K562 (cell line): ENCODE results near the gene TNNT1. TPM values are rescaled to one million over a fixed set of nuclear protein-coding genes. Genes with fewer than 3 reads are reported as not detected.

Experiments used
- CBFB ChIP-seq: sonication (generic); formaldehyde crosslinking; IDR thresholded peaks from 2 replicates; pipeline ENCODE4 v1.4.0; 2020; ENCODE audit warnings: mild to moderate bottlenecking, missing genetic modification reagents
- E4F1 ChIP-seq: fragments of 250-450 bp; sonication (Bioruptor Pico); IDR thresholded peaks from 2 replicates; pipeline ENCODE4 v1.5.0; 2021; ENCODE audit warnings: mild to moderate bottlenecking, borderline replicate concordance
- HES1 ChIP-seq: fragments of 450-650 bp; IDR thresholded peaks from 2 replicates; pipeline ENCODE4 v1.6.1; 2016; ENCODE audit warnings: low read depth, mild to moderate bottlenecking, moderate library complexity
- JUNB ChIP-seq: fragments of 450-650 bp; formaldehyde crosslinking; conservative IDR thresholded peaks from 2 replicates; pipeline ENCODE4 v1.4.0; 2020; ENCODE audit warnings: mild to moderate bottlenecking
- NCOA6 ChIP-seq: fragments of 450-650 bp; IDR thresholded peaks from 2 replicates; pipeline ENCODE4 v1.6.1; 2017; ENCODE audit warnings: mild to moderate bottlenecking
- PHF8 ChIP-seq: fragments of 200-600 bp; sonication (generic); IDR thresholded peaks from 2 replicates; pipeline ENCODE4 v1.6.1; 2012; ENCODE audit warnings: mixed run types, mild to moderate bottlenecking, inconsistent platforms, low read length, moderate library complexity, borderline replicate concordance
- RAD51 ChIP-seq: fragments of 450-650 bp; IDR thresholded peaks from 2 replicates; pipeline ENCODE4 v1.7.1; 2016; ENCODE audit warnings: low read depth, mild to moderate bottlenecking, borderline replicate concordance
- ZBTB49 ChIP-seq: sonication (generic); formaldehyde crosslinking; IDR thresholded peaks from 2 replicates; pipeline ENCODE4 v1.8.0; 2022; ENCODE audit warnings: missing genetic modification reagents, mild to moderate bottlenecking, borderline replicate concordance
- ZHX1 ChIP-seq: fragments of 150-350 bp; conservative IDR thresholded peaks from 2 replicates; pipeline ENCODE4 v1.6.1; 2014; ENCODE audit warnings: low read length
- ZNF395 ChIP-seq: fragments of 200-800 bp; sonication (Bioruptor generic); IDR thresholded peaks from 2 replicates; pipeline ENCODE4 v1.6.1; 2017; ENCODE audit warnings: missing genetic modification characterization, missing compliant biosample characterization
- polyA plus RNA-seq, 8 experiments: library from polyadenylated mRNA; depleted of rRNA in 4 of 8; stranded (reverse) in 5 of 8; unstranded in 3 of 8; fragments of >200 nt; fragmentation: Nextera tagmentation in 2 of 8; fragmentation: Illumina TruSeq in 1 of 8; extraction: Ambion mirVana in 2 of 8; extraction: Trizol in 1 of 8; gene quantifications; 2 replicates each; pipeline versions ENCODE4 v1.2.1 to v1.2.3, GENCODE V29; 2011 to 2014; ENCODE audit warnings: inconsistent platforms in 1 of 8, missing spikeins in 1 of 8
- total RNA-seq, 7 experiments: library from RNA; depleted of rRNA in 6 of 7; stranded (reverse); fragments of >200 nt in 6 of 7; fragmentation: Illumina TruSeq in 2 of 7; extraction: Trizol in 2 of 7; gene quantifications; 2 replicates each; pipeline versions ENCODE4 v1.2.1 to v1.2.3, GENCODE V29; 2011 to 2021; ENCODE audit warnings: low replicate concordance in 1 of 7
- TF ChIP-seq, protein P1 (sequence below): fragments of 450-650 bp; IDR thresholded peaks from one replicate; pipeline ENCODE4 v1.6.1; 2018; ENCODE audit warnings: mild to moderate bottlenecking, moderate library complexity; ENCODE audit not compliant: partially characterized antibody
- TF ChIP-seq, protein P2 (sequence below), 2 experiments: fragments of 200-800 bp in 1 of 2; sonication (Bioruptor generic) in 1 of 2; sonication (generic) in 1 of 2; formaldehyde crosslinking in 1 of 2; IDR thresholded peaks in 1 of 2; conservative IDR thresholded peaks in 1 of 2; 2 replicates each; pipeline versions ENCODE4 v1.5.0 to v1.6.1; 2016 to 2020; ENCODE audit warnings: missing compliant biosample characterization in 1 of 2, missing genetic modification characterization in 1 of 2, missing genetic modification reagents in 1 of 2

Gene TNNT1
- total and polyA plus RNA-seq, 9 of the 15 experiments (the other 6 are each of a cell fraction or from before 2014, with no cell fraction given), result 31.8 to 390 (median 227) TPM

DNA sequence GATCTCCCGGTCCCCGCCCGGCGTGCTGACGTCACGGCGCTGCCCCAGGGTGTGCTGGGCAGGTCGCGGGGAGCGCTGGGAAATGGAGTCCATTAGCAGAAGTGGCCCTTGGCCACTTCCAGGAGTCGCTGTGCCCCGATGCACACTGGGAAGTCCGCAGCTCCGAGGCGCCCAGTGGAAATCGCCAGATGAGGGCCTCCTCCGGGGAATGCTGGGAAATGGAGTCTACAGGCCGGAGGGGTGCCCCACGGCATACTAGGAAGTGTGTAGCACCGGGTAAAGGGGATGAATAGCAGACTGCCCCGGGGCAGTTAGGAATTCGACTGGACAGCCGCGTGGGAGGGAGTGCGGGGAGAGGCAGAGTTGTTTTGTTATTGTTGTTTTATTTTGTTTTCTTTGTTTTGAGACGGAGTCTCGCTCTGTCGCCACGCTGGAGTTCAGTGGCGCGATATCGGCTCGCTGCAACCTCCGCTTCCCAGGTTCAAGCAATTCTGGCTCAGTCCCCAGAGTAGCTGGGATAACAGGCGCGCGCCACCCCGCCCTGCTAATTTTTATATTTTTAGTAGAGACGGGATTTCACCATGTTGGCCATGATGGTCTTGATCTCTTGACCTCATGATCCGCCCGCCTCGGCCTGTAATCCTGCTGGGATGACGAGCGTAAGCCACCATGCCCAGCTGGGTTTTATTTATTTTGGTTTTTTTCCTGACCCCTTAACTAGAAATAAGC lies 31.2 kb downstream of the TNNT1 start (continued):
- TF ChIP-seq HES1 (no peak), ZNF395 (CRISPR knock-in tag) (peak; percentile 86), ZHX1 (no peak), PHF8 (peak; percentile 82; the same call in 1 of the 2 replicates), E4F1 (CRISPR knock-in tag) (no peak), NCOA6 (no peak; the same call in 1 of the 2 replicates), CBFB (CRISPR knock-in tag) (no peak), RAD51 (no peak), ZBTB49 (no peak), JUNB (CRISPR knock-in tag) (no peak)
- TF ChIP-seq, protein P1, sequence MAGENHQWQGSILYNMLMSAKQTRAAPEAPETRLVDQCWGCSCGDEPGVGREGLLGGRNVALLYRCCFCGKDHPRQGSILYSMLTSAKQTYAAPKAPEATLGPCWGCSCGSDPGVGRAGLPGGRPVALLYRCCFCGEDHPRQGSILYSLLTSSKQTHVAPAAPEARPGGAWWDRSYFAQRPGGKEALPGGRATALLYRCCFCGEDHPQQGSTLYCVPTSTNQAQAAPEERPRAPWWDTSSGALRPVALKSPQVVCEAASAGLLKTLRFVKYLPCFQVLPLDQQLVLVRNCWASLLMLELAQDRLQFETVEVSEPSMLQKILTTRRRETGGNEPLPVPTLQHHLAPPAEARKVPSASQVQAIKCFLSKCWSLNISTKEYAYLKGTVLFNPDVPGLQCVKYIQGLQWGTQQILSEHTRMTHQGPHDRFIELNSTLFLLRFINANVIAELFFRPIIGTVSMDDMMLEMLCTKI, result no peak
- TF ChIP-seq, protein P2, sequence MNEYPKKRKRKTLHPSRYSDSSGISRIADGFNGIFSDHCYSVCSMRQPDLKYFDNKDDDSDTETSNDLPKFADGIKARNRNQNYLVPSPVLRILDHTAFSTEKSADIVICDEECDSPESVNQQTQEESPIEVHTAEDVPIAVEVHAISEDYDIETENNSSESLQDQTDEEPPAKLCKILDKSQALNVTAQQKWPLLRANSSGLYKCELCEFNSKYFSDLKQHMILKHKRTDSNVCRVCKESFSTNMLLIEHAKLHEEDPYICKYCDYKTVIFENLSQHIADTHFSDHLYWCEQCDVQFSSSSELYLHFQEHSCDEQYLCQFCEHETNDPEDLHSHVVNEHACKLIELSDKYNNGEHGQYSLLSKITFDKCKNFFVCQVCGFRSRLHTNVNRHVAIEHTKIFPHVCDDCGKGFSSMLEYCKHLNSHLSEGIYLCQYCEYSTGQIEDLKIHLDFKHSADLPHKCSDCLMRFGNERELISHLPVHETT (CRISPR knock-in tag; conservative IDR thresholded peaks at IDR 0.05 in 1 of 2, IDR thresholded peaks at IDR 0.05 in 1 of 2), result peak in 1 of 2 experiments; percentile 98; a peak in 1 of 4 replicates
